ENCODE results near the gene TOMM20.

The TOMM20 gene

DNA sequence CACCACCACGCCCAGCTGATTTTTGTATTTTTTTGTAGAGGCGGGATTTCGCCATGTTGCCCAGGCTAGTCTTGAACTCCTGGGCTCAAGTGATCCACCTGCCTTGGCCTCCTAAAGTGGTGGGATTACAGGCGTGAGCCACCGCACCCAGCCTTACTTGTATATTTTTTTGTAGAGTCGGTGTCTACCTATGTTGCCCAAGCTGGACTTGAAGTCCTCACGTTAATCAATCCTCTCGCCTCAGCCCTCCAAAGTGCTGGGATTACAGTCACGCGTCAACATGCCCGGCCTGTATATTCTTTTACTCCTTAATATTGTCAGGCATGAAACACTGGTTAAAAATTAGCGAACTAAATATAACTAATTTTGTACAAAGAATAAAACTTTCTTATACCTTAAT, 5.5 kb upstream of the TOMM20 start:
- no peak for DNase-seq

GRCh38 chr1:235133086-235133485, 4.4 kb upstream of the TOMM20 start:
- DNase-seq = no peak

GRCh38 chr1:235131961-235132360, 3.3 kb upstream of the TOMM20 start:
- no peak for DNase-seq

DNA sequence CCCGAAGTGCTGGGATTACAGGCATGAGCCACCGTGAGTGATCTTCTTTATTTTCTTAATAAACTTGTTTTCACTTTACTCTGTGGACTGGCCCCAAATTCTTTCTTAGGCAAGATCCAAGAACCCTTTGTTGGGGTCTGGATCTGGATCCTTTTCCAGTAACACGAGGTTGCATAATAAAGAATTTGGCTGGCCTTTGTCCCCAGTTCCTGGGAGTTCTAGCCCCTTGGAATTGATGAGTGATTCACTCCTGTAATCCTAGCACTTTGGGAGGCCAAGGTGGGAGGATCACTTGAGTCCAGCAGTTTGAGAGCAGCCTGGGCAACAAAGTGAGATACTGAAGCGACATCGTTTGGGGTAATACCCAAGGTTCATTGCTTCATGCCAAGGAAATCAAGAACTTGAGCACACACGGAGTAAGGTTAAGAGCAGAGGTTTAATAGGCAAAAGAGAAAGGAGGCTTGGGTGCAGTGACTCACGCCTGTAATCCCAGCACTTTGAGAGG, 2.2 kb upstream of the TOMM20 start:
- DNase-seq = no peak

- DNase-seq = no peak
Observed at GRCh38 chr1:235129774-235130570, 1.3 kb upstream of the TOMM20 start.

- DNase-seq = peak in 1 of 56 donors; percentile 19
Observed at GRCh38 chr1:235127732-235128455, 743 bp downstream of the TOMM20 start.

- no peak for DNase-seq
Observed at GRCh38 chr1:235127203-235127602, 1.4 kb downstream of the TOMM20 start.

- DNase-seq = no peak
Observed at GRCh38 chr1:235124665-235125064, 4.0 kb downstream of the TOMM20 start.

DNA sequence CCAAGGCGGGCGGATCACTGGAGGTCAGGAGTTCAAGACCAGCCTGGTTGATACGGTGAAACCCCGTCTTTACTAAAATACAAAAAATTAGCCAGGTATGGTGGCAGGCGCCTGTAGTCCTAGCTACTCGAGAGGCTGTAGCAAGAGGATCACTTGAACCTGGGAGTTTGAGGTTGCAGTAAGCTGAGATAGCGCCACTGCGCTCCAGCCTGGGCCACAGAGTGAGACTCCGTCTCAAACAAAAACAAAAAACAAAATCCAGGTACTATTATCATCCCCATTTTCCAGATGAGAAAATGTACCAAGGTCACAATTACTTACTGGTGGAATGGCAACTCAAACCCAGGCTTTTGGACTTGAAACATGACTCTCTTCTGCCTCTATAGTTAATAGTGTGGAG, 4.5 kb downstream of the TOMM20 start:
- no peak for DNase-seq

- DNase-seq = no peak
Observed at GRCh38 chr1:235122348-235122747, 6.3 kb downstream of the TOMM20 start.

GRCh38 chr1:235113183-235113917, 15.3 kb downstream of the TOMM20 start:
- DNase-seq = no peak

- DNase-seq = no peak
Observed at GRCh38 chr1:235112297-235113182, 16.1 kb downstream of the TOMM20 start.

DNA sequence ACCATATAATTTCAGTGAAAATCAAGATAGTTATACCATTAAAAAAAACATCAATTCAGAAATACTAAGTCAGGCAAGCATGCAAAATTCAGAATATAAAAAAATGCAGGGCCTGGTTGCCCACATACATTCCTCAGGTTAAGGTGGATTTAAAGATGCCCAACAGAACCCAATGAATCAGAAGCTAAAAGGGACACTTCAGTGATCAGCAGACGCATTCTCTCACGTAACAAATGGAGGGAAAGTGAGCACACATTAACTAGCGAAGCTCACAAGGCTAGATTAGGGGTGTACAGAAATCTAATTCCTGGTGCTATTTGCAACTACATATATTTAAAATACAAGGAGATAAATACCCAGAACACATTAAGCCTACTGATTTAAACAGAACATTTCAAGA, 17.5 kb downstream of the TOMM20 start:
- no peak for DNase-seq

DNA sequence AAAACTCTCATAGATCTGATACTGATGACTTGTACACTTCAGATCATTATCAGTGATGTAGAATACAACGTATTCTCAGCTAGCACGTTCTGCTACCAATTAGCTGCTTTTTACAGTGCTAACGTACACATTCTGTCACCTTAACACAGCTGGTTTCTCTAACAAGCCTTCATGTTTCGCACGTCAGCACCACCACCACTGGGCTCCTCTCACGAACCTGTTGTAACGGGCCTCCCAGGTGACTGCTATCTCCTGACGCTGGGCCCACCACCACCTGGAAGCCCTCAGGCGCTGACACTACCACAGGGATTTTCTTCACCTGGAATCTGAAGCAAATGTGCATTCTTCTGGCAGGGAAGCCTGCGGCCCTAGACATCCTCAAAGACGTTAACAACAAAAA, 19.8 kb downstream of the TOMM20 start:
- no peak for DNase-seq

- no peak for DNase-seq
Observed at GRCh38 chr1:235108185-235108593, 20.4 kb downstream of the TOMM20 start.

DNA sequence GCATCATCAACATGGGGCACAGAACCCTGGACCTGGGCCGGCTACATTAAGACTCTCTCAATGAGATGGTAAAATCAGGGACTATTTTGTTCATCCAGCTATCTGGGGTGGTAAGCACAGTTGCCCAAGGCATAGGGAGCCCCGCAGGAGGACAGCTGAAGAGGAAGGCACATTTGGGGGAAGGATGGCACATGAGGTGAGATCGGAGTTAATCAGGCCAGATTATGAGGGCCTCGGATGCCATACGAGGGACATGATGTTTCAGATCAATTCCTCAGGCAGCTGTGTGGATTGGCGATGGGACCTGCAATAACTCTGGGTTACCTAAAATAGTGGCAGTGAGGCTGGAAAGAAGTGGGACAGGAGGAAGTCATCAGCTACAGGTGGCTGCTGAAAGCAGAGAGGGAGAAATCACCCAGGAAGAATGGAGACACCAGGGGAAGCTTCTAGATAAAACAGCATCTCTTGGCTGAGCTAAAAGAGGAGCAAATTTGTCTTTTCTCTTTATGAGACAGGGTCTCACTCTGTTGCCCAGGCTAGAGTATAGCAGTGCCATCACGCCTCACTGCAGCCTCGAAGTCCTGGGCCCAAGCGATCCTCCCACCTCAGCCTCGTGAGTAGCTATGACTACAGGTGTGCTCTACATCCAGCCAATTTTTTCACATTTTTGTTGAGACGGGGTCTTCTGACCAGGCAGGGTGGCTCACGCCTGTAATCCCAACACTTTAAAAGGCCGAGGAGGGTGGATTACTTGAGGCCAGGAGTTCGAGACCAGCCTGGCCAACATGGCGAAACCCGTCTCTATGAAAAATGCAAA, 21.1 kb downstream of the TOMM20 start:
- no peak for DNase-seq

DNA sequence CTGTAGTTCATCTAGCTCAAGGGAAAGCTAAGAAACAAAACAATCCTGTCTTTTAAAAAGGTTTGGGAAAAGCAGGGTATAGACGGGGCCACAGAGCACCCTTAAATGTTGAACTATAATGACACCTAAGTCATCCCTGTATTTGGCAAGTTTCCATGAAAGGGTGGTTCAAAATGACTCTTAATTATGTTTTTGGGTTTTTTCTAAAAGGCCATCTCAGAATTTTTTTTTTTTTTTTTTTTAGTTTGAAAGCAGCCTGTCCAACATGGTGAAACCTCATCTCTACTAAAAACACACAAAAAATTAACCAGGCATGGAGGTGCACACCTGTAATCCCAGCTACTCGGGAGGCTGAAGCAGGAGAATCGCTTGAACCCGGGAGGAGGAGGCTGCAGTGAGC, 22.2 kb downstream of the TOMM20 start:
- DNase-seq = no peak

DNA sequence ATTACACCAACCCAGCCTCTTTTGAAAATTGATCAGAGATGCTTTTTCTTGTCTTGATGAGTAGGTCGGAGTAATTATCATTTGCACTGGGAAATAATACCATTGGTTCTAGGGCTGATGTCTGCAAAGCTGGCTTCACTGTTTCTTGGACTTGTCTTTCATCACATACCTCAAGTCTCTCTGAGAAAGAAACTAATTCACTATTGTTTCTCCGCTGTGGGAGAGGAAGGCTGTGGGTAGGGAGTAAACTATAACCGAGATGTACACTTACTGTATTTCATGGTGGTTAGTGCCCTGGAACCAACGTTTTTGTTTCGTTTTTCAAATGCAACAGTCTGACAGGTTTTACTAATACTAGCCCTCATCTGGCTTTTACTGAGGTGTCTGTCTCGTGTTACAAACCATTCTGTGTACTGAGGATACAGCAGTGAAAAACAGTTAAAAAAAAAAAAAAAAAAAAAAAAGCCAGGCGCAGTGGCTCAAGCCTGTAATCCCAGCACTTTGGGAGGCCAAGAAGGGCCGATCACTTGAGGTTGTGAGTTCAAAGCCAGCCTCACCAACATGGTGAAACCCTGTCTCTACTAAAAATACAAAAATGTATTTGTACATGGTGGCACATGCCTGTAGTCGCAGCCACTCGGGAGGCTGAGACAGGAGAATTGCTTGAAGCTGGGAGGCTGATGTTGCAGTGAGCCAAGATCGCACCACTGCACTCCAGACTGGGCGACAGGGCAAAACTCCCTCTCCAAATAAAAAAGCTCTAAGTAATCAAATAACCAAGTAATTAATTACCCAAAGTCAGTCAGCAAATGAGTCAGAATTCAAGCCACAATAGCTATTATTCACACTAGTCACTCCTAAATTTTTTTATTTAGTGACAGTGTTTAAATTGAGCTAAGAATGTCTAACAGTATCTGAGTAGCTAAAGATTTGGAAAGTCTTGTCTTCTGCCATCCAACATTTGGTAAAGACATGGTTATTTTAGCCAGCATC, 23.3 kb downstream of the TOMM20 start:
- DNase-seq = no peak

DNA sequence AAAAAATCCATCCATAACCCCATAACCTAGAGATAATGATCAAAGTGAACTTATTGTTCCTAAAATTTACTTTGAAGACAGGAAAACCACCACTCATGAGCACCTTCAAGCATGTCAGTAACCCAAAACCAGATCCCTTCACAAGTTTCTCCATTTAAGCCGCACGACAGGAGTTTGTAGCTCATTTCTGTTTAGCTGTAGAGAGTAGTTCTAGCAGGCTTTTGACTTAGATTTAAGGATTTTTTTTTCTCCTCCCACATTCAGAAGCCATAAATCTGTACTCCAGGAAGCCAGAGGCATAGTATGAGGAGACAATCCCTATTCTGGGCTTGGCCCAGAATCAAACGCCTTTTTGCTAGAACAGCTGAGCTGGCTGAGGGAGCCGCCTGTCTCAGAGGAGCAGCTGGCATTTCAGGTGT, 25.6 kb downstream of the TOMM20 start:
- DNase-seq = peak in 11 of 56 donors; percentile 2 to 25 (median 16)

Measured in amygdala (tissue), 56 donors.